ENCODE data around the gene NOP16.

DNA sequence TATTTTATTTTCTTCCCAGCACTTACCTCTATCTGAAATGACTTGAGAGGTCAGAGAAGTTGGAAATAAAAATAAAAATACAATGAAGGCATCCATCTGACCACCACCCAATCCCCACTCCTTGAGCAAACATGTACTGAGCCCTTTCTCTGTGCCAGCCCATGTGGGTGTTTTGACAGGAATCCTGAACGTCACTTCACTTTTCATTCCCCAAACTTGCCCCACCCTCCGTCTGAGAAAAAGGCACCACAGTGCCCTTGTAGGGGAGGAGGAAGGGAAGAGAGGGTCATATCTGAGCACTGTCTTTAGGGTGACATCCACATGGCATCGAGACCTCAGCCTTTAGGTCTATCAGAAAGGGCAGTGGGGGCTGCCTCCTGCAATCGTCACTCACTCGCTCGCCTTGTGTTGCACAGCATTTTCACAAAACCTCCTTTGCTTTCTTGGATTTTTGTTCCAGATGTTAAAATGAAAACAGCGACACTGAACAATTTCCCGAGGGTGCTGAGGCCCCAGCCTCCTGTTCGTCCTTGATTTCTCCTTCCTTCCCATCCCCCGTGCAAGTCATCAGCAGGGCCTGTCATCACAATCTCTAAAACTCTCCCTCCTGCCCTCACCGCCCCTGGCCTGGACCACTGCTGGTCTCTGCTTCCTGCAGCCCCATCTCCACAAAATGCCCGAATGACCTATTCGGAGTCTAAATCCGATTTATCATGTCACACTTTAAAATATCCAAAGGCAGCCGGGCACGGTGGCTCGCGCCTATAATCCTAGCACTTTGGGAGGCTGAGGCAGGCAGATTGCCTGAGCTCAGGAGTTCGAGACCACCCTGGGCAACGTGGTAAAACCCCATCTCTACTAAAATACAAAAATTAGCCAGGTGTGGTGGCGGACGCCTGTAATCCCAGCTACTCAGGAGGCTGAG, 13.1 kb upstream of the NOP16 start:
- no peak for TF ChIP-seq POLR2A (IDR thresholded peaks at IDR 0.05)
- TF ChIP-seq, protein P1, sequence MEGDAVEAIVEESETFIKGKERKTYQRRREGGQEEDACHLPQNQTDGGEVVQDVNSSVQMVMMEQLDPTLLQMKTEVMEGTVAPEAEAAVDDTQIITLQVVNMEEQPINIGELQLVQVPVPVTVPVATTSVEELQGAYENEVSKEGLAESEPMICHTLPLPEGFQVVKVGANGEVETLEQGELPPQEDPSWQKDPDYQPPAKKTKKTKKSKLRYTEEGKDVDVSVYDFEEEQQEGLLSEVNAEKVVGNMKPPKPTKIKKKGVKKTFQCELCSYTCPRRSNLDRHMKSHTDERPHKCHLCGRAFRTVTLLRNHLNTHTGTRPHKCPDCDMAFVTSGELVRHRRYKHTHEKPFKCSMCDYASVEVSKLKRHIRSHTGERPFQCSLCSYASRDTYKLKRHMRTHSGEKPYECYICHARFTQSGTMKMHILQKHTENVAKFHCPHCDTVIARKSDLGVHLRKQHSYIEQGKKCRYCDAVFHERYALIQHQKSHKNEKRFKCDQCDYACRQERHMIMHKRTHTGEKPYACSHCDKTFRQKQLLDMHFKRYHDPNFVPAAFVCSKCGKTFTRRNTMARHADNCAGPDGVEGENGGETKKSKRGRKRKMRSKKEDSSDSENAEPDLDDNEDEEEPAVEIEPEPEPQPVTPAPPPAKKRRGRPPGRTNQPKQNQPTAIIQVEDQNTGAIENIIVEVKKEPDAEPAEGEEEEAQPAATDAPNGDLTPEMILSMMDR (IDR thresholded peaks at IDR 0.05 in 4 of 5, conservative IDR thresholded peaks at IDR 0.05 in 1 of 5): no peak

Measured in gastrocnemius medialis (tissue), 4 donors.